CD4-positive, alpha-beta T cell treated with Interleukin-15 for 1 hour (primary cell): ENCODE measurements around the gene PPP2R2D.
"Not testable (repeated sequence)": the region's sequence is repeated elsewhere in the genome, so short reads cannot be mapped to it uniquely, and the experiment has no call there.

Experiments used
- DNase-seq: peaks from one replicate; pipeline ENCODE4 v3.0.0-alpha.2; 2020

Gene PPP2R2D

DNA sequence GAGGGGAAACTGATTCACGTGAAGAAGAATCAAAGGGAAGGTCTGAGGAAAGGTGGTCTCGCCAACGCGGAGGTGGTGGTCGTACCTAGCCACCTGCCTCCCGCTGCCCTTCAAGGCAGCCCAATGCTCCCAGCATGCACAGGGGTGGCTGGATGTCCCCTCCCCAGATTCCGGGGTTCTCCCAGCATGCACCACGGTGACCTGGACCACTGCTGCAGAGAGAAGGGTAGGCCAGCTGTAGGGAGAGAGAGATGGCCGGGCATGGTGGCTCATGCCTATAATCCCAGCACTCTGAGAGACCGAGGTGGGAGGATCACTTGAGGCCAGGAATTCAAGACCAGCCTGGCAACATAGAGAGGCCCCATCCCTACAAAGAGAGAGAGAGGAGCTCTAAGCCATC, 32.4 kb upstream of the PPP2R2D start:
- no peak for DNase-seq

DNA sequence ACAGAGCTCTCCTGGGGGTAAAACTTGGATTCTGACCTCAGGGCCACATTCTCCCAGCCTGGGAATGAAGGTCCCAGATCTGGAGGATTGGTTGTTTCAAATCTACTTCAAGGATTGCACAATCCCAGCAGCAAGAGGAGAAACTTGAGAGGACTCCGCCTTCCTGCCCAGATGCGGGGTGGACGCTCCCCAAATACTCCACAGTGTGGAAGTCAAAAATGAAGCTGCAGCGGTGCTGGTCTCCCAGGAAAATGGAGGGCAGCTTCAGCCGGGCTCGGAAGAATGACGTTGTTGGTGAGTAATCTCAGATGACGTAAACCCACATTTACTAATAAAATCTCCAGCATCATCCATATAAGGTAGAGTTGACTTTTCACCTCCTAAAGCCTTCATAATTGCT, 31.5 kb upstream of the PPP2R2D start:
- DNase-seq, result no peak

DNA sequence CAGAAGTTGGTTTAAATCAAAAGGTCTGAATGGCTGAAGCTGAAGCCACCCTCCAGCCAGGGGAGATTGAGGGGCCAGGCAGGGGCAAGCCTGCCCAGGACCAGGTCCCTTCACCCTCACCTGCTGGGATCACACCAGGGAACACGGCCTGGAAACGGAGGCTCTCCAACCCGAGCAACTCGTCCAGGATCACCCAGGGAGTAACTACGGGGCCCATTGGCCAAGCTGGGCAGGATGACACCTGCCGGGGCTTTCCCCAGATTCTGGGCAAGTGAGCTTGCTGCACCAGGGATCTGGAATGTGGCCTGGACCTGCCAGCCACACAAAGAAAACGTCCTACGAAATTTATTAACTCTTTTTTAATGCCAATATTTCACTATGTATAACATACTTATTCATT, 30.4 kb upstream of the PPP2R2D start:
- no peak for DNase-seq

DNA sequence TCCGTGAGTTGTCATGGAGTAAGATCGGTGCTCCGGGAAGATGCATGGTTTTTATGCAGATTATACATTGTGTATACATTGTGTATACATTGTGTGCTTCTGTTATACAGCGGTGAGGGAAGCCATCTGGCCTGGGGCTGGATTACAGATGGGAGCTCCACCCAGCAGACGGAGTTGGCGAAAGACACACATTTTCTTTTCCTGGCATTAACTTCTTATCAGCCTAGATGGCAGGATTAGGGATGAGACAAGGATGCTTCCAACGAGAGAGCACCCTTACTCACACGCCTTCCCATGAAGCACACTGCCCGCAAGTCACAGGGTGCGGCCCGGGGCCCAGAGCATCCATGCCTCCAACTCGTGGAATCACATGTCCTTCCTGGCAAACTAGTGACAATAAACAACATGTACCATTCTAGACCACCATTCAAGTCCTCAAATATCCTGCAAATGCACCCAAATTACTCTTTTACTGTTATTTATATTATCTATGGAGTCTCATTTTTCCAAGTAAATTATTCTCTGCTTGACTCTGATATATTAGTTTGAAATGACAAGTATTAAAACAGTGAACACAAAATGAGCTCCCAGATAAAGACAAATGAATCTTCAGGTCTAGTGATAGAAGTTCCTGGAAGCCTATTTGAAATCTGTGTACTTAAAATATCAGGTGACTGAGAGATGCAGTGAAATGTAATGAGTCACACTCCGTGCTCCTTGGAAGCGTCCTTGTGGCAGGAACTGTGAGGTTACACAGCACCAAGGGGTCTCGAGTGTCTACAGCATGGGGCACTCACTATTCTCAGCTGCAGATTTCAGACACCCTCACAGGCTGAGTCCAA, 29.8 kb upstream of the PPP2R2D start:
- DNase-seq, result no peak

DNA sequence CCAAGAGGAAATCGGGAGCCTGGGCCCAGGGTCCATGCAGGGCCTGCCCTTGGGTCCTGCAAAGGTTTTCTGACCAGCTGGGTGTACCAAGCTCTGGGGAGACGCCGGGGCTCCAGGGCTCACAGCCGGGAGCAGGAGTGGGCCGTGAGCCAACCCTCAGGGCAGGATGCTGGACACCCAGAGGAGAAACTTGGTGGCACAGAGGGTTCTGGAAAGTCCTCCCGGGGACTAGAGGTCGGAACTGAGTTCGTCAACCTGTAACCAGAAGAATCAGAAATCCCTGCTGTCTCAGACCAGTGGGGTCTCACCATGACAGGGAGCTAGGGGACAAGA, 29.2 kb upstream of the PPP2R2D start:
- DNase-seq, result no peak

DNA sequence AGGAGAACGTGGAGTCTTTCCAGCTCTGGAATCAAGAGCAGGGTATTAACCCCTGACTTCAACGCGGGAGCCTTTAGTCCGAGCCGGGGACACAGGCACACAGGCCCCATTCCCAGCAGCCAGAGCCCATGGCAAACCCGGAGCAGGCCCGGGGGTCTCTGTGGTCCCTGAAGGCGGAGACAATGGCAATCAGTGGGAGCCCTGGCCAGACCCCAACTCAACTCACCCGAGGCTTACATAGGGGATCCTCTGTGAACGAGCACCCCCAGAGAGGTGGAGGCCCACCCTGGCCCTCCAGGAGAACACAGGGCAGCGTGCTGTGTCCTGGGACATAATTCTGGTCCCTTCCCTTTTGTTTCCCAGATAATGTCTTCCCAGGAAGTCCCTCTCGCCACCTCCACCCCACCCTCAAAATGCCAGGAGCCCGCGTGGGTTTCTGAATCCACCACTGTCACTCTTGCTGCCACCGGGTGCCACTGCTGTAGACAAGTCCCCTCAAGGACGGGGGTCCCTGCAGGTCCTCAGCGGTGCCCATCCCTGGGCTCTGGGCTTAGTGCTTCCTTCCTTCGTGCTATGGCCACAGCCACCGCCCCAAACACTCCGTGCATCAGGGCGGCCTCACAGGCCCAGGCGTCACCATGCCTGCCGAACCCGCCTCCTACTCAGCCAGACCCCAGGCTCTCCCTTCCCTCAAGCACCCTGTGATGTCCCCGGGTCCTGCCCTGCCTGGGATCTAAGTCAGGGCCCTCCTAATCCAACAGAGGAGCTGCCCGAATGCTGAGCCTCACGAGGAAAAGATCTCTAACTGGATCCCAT, 28.6 kb upstream of the PPP2R2D start:
- no peak for DNase-seq

DNA sequence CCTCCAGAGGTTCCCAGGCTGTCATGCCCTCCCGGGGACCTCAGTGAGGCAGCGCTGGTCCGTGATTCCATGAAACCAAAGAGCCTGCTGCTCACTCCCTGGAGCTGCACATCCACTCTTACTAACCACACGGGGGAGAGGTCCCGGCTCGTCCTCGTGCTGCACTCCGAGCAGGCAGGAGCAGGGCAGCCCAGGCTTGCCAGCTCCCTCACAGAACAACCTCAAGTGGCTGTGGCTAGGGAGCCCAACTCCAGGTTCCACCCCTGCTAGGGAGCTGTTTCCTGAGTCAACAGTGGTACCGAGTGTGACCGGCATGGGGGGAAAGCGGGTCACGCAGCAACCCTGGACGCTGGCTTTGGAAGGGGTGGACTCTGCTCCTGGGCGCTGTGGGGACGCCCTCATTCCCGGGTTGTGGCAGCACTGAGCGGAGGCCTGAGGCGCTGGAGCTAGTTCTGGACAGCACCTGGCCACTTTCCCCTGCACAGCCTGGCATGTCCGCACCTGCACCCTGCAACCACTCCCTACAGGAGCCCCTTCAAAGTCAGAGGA, 27.9 kb upstream of the PPP2R2D start:
- DNase-seq, result no peak

DNA sequence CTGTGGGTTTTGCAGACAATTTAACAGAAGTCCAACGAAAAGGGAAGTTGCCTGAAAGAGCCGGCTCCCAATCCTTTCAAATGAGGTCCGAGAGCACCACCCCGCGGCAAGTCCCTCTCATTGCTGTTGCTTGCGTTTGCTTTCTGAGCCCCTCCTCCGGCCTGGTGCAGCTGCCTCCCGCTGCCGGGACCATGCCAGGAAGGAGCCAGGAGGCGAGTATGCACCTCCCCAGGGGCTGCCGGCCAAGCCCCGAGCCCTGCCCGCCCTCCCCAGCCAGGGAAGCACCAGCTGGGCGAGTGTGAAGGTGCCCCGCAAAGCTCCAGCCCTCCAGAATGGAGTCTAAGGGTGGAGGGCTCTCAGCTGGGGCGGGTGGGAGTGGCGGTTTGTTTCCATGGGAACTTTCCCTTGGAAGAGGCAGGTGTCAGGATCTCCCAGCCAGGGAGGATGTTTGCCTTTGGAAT, 25.8 kb upstream of the PPP2R2D start:
- DNase-seq, result peak; percentile 66

DNA sequence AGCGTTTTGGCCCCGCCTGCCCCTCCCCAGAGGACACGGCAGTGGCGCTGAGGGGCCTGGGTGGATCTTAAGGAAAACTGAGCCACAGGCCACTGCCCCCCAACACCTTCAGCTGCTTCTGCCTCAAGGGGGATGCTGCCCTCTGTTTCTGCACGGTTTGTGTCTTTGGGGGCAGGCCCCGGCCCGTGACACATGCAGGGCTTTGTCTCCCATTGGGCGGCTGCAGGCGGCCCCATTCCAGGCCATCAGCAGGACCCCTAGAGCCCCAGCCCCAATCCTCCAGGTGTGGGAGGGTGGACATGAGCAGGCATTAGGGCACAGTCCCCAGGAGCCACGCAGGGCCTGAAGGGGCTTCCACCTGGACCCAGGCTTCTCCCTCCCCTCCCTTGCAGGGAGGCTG, 25.3 kb upstream of the PPP2R2D start:
- no peak for DNase-seq

DNA sequence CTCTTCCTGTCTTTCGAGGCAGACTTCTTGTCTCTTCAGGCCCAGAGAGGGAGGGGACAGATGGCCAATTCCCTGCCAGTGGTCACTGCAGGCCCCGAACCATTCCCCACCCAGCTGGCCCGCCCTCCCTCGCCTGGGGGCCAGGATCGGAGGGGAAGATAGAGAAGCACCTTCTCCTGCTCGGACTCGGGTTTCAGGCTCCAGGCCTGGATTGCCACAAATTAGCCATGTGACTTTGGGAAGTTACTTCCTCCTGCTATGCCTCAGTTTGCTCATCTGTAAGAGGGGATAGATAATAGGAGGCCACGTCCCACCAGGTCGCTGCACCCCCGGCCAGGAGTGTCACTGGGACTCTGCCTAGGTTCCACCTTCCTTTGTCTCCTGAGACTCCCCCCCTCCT, 24.8 kb upstream of the PPP2R2D start:
- DNase-seq, result no peak

DNA sequence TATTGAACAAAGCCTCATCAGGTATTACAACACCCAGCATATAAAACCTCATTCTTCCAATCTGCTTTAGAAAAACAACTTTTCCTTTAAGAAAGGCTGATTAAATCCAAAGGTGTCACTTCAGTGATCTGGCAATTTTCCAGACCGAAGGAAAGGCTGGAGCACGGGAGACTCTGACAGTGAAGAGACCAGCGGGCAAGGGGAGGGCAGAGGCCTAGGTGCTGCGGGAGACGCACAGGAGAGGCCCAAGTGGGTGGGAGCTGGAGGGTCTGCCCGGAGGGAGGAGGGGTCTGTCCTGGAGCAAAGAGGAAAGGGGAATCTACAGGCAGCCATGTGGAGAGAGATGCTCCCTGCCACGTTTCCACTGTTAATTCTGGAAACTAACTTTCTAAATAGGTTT, 24.3 kb upstream of the PPP2R2D start:
- DNase-seq, result no peak

DNA sequence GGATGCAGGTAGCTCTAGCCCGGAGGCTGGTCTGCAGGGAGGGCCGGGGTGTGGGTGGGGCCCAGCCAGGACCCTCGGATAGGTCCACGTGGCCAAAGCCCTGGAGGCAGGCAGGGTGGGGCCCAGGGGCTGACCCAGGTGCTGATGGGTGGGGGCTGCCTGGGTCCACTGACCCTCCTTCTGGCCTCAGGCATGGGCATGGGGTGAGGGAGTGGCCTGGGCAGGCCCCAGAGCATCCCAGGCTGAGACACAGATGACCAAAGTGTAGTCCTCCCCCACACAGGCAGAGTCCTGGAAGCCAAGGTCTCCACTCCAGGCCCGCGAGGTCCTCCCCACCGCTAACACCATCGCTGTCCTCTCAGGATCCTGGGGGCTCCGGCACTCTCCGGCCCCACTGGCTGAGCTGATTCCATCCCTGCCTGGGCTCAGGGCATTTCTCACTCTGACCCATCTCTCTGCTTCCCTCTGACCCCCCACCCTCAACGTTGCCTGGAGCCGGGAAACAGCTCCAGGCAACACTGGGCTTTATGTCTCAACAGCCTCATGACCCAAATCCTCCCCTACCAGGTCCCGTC, 20.7 kb upstream of the PPP2R2D start:
- DNase-seq, result no peak

DNA sequence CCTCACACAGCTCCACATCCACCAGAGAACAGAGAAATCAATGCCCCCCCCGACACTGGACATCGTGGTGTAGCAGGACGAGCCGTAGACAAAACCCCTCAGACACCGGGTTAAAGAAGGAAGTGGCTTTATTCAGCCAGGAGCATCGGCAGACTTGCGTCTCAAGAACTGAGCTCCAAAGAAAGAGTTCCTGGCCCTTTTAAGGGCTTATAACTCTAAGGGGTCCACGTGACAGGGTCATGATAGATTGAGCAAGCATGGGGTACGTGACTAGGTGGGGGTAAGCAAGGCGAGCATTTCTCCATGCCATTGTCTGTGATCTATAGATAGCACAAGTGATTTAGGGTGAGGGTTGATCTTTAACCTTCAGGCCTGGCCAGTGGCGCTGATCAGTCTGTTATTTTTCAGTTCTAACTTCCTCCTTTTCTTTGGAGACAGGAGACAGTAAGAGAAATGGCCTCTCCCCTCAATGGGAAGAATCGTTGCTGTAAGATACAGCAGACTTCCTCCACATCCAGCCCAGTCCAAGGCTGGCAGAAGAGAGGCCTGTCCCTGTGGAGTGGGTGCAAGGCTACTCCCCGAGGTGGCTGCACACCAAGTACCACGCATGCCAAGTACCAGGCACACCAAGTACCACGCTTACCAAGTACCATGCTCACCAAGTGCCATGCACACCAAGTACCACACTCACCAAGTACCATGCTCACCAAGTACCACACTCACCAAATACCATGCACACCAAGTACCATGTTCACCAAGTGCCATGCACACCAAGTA, 19.5 kb upstream of the PPP2R2D start:
- DNase-seq, result no peak

DNA sequence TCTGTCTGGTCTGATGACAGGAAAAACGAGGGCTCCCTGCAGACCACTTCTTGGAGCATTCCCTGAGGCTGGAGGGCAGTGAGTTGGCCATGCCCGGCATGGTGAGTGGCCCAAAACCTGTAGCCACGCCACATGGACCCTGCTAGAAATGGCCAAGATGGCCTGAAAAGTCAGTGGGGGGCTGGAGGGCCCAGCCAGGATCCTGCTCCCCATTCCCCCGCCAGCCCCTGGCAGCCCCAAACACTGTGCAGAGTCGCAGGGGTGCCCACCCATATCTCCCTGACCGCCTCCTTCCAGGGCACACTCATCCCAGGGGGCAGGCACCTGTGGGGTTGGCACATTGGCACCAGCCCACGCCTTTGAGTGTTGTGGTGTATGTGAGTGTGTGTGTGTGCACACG, 18.7 kb upstream of the PPP2R2D start:
- DNase-seq, result no peak

DNA sequence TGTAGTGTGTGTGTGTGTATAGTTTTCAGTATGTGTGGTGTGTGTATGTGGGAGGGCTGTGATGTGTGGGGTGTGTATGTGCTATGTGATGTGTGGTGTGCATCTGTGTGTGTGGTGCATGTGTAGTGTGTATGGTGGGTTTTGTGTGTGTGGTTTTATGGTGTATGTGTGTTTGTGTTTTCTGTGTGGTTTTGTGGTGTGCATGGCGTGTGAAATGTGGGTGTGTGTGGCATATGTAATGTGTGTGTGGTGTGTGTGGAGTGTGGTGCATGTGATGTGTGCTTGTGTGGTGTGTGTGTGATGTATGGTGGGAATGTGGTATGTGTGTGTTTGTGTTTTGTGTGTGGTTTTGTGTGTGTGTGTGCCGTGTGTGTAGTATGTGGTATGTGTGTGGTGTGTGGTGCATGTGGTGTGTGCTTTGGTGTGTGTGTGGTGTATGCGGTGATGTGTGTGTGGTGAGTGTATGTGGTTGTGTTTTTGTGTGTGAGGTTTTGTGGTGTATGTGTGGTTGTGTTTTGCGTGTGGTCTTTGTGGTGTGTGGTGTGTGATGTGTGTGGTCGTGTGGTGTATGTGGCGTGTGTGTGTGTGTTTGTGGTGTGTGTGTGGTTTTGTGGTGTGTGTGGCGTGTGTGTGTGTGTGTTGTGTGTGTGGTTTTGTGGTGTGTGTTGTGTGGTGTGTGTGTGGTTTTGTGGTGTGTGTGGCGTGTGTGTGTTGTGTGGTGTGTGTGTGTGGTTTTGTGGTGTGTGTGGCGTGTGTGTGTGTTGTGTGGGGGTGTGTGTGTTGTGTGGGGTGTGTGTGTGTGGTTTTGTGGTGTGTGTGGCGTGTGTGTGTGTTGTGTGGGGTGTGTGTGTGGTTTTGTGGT, 18.0 kb upstream of the PPP2R2D start:
- DNase-seq, result no peak

DNA sequence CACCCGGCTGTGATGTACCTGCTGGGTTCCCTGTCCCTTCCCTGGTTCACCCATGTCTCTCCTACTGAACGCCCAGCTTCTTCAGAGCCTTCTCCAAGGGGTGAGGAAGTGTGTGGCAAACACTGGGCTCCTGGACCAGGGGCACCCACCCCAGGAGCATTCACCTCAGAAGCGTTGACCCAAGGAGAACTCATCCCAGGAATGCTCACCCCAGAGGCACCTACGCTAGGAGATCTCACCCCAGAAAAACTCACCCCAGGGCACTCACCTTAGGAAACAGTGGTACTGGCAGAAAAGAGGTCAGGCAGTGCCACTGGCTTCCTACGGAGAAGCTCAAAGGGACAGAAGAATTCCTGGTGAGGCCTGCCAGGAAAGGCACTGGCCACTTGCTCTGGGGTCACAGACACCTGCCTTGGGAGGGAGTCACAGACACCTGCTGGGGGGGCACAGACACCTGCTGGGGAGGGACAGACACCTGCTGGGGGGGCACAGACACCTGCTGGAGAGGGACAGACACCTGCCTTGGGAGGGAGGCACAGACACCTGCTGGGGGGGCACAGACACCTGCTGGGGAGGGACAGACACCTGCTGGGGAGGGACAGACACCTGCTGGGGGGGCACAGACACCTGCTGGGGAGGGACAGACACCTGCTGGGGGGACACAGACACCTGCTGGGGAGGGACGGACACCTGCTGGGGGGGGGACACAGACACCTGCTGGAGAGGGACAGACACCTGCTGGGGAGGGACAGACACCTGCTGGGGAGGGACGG, 17.0 kb upstream of the PPP2R2D start:
- DNase-seq, result not testable (repeated sequence)

DNA sequence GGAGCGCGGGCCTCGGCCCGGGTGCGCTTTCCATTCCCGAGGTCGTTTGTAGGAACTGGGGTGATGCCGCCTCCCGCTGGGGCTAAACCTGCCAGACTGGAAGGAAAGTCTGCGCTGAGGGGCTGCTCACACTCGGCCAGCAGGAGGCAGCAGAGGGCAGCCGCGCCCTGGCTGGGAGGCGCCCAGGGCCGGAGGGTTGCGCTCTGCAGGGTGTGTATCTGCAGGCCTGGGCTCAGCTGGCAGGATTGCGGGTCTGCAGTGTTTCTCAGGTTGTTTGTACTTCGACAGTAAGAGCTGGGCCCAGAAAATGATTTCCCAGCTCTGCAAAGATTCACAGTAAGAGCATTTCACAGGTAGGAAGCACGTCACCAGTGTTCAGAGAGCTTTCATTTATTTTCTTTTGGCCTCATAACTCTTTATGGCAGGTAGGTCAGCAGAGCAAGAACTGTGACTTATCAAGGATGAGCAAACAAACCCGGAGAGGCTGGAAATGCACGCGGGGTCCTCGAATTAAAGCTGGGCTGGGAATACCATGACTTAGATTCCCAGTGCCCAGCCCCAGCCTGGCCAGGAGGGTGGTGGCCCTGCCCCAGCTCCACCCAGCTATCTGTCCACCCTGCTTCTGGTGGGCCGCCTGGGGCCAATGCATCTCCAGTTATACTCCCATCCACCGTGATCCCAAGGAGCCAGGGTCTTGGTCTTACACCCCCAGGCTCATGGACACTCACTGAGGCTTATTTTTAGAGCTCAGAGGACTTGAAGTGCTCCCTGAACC, 15.2 kb upstream of the PPP2R2D start:
- peak; percentile 75 for DNase-seq

DNA sequence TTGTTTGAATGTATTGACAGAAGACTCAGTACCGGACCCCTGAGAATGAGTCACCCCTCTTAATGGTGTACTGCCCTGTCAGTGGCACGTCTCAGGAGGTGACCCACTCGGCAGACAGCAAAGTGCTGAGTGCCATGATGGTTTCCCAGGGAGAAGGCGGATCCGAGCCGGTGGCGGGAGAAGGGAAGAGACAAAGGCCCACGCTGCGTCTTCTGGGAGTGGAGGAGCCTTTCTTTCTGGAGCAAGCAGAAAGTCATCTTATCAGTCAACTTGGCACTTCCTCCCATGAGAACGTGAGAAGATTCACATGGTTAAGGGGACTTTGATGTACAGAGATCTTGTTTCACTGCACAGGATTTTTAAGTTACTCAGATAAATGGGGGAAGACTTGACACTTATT, 14.6 kb upstream of the PPP2R2D start:
- no peak for DNase-seq

DNA sequence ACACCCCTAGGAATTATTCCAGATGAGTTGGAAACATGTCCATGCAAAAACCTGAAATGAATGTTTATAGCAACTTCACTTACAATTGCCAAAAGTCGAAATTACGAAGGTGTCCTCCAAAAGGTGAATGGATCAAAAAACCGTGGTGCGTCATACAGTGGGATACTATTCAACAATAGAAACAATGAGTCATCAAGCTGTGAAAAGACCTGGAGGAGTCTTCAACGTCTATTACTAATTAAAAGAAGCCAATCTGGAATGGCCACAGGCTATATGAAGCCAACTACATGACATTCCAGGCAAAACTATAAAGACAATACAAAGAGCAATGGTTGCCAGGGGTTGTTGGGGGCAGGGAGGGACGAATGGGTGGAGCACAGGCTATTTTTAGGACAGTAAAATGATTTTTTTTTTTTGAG, 12.6 kb upstream of the PPP2R2D start:
- no peak for DNase-seq

DNA sequence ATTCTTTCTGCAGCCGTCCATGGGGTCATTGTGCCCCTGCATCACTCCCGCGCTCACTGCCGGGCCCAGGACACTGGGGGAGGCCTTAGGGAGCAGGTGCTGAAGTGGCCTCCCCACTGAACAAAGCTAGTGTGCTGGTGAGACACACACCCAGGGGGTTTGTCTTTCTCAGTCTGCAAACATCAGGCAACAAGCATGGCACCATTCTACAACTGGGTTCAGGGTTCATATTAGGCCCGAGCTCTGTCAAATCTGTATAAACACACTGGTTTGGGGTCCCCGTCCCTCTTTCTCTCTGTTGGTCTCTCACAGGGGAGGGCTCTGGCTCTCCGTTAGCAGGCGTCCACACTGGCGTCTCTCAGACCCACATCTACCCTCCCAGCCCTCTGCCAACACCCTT, 11.1 kb upstream of the PPP2R2D start:
- DNase-seq, result no peak
